Measurements from ENCODE around the gene GPC6.

The GPC6 gene

GRCh38 chr13:93758575-93758974 lies 532.0 kb downstream of the GPC6 start:
- DNase-seq = no peak

DNA sequence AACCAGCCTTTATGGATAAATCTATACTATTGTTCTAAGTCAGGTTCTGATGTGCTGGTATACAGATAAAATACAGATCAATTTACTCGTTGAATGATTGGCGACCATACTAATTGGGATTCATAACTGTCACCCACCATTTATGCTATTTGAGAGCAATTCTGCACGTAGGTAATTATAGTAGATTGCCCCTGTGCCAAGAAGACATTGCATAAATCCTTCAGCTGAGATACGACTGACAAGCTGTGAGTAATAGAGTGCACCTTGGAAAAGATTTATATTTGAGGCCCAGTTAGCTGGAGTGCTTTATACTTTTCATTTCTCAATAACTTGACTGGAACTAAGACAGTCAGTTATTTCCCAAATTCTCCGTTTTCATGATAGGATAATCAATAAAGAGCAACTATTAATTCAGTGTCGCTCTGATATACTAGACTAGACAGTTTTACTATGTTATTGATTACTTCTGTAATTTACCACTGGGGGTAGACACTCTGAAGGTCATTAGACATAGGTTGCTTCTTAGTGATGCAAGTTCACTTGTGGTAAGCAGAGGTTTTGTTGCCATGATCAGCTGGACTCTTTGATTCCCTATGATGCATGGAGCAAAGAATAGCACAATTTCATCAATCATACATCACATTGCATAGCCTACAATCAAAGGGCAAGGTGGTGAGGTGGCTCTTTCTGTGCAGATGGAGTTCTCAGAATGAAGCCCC lies 536.3 kb downstream of the GPC6 start:
- no peak for DNase-seq

DNA sequence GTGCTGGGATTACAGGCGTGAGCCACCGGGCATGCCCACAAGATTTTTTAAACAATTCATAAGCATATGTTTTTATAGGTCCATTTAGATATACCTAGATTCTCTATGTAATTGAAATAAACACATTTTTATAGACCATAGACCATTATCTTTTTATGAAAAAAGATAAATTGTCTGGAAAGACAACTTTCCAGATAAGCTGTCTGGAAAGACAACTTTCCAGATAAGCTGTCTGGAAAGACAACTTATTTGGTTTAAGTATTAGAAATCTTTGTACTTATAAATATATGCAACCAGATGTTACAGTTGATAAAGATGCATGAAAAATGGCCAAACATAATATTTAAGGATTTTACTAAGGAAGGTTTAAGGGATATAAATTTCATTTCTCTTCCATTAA lies 538.5 kb downstream of the GPC6 start:
- DNase-seq = no peak

DNA sequence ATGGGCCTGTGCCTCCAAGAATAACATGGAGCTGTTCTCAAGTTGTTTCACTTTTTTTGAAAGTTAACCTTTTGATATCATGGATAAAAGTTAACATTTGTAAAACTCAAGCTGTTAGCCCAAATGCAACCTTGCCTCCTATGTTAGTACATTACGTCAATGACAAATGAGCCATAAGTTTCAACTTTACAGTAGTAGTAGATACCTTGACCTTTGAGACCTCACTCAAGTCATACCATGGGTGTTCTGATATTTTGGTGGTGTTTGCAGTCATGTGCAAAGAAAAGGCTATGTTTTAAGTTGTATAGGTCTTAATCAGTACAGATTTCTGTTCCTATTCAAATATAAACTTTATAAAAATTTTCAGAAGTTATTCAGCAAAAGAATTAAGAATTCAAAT lies 539.2 kb downstream of the GPC6 start:
- no peak for DNase-seq

DNA sequence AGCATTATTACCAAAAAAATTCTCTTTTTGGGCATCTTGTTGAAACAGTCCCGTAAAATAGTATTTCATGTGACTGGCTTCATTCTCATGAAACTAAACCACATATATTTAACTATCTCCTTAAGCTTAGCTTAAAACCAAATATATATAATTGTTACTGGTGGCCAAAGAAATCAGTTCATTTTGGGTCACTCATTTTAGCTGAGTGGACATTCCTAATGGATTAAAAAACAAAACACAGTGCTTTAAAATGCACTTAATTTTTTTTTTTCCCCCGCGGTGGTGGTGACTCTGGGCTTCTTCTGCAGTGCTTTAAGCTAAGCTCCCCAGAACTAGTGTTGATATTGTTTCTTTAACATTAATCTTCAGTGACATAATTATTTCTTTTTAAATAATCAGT lies 540.1 kb downstream of the GPC6 start:
- DNase-seq = no peak

DNA sequence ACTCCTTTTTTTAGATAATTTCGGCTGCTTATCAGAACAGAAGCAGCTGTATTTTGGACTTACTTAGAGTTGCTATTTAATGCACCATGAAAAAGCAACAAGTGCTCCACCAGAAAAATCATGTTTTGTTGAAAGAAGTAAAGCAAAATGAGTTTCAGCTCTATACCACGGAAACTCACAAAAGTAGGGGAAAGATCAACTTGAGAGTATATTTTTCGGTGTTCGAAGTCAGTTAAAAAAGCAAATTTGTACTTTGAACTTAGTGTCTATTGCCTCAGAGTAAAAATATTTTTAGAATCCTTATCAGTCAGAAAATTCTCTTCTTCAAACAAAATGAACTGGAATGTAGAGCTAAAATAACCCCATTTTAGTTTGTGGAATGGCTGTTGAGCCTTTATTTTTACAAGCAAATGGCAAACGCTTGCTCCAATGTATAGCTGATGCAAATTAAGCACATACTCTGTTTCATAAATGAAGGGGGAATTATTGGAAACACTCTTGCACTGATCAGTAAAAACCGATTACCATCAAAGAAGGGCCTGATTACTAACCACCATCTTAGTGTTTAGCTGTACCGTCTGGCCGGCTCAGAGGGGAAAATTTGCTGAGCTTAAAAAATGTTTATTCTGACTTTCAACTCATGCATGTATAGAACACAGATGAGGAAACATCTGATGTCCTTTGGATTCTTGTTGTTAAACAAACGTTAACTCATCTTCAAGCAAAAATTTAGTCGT lies 540.7 kb downstream of the GPC6 start:
- DNase-seq = no peak

DNA sequence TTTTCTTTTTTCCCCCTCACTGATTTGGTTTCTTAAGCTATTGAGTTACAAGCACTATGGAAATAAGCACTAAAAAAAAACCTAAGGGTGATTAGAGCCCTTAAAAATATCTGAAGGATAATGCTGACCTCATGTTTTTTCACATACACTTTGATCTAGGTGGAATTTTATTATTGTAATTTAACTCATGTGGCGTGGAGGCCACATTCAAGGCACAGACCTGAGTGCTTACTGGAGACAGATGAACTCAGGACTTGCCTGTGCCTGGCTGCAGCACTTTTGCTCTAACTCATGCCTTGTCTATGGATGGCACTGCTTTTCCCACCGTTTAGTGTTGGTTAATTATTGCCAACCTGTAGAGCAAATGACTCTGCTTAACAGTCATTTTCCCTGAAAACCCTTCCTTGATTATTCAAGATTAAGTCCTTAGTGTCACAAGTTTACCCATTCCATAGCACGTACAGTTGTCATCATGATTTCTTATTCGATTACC lies 541.4 kb downstream of the GPC6 start:
- DNase-seq = no peak

GRCh38 chr13:93769101-93769500 lies 542.5 kb downstream of the GPC6 start:
- no peak for DNase-seq

DNA sequence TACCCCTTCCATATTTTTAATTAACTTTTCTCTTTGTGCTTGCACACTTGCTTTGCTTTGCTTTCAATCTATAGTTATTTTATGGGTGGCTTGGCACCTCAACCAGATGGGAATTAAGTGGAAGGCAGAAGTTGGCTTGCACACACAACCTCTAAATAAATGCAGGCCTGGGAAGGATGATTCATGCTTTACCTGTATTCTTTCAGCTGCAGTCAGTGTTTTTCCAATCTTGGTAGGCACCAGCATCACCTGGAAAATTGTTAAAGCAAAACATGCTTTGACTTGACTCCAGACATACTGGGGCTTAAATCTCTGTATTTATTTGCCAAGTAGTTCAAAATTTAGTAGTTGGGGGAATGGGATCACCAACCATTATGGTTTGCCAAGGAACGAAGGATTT lies 543.0 kb downstream of the GPC6 start:
- no peak for DNase-seq

DNA sequence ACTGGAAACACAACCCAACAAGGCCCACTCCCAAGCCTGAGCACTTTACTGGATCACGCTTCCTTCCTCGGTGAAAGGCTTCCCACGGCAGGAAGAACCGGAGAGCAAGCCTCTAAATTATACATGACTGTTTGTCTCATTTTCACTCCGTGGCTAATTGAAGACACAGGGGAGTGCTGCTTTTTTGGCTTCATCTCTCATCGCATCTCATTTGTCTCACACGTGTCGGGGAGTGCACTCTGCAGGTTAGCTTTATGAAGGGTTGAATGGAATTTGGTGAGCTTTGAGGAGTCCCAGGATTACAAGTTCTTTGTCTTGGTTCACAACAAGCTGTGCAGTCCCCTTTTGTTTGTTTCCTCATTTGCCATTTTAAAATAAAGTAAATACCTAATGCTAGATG lies 544.6 kb downstream of the GPC6 start:
- peak in 1 of 2 experiments; percentile 47 for DNase-seq

DNA sequence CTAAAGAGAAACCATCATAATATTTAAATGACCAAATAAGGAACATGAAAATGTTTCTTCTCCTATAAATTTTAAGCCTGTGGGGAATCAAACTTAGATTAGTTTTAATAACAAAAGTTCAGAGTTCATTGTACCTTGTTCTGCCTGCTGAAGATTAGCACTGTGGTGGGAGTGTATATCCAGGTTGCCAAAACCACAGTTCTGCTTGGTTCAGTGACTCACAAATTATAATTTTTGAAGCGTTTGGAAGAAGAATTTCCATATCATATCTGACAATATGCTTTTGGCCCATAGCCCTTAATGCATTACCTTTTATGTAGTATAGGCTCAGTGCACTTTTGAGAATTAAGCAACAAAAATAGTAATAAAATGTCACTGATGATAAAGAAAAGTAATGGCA lies 545.2 kb downstream of the GPC6 start:
- no peak for DNase-seq

- no peak for DNase-seq
Observed at GRCh38 chr13:93774506-93774905, 547.9 kb downstream of the GPC6 start.

DNA sequence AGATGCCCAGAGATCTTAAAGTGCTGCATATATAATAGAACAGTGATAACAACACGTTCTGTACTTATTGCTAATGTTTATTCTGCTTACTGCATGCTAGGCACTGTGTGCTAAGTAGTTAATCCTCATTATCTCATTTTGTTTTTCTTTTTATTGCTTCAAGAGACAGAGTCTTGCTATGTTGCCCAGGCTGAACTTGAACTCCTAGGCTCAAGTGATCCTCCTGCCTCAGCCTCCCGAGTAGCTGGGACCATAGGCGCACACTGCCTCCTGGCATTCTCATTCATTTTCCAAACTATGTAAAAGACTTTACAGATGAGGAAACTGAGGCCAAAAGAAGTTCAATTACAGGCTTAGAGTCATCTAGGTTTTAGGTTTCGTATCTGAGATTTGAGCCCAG lies 548.4 kb downstream of the GPC6 start:
- no peak for DNase-seq

GRCh38 chr13:93775507-93776108 lies 549.0 kb downstream of the GPC6 start:
- peak in 1 of 2 experiments; percentile 11 for DNase-seq

- no peak for DNase-seq
Observed at GRCh38 chr13:93776936-93777335, 550.3 kb downstream of the GPC6 start.

GRCh38 chr13:93777504-93777903 lies 550.9 kb downstream of the GPC6 start:
- no peak for DNase-seq

DNA sequence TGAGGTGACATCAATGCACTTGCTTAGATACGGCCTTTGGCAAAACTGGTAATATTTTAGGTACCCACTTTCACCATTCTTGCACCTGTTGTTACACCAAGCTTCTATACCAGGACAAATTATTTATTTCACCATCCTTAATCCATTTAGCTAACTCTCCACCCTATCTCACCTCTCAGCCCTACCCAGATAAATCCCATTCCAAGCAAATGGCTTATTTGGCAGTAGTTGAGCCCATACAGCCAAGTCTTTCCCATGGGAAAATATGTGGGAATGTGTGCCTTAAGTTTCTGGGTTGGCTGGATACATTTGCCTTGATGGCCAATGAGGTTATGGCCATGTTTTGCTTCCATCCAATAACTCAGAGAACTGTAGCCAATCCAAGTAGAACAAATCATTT lies 551.9 kb downstream of the GPC6 start:
- DNase-seq = no peak

- DNase-seq = no peak
Observed at GRCh38 chr13:93784191-93784590, 557.6 kb downstream of the GPC6 start.

DNA sequence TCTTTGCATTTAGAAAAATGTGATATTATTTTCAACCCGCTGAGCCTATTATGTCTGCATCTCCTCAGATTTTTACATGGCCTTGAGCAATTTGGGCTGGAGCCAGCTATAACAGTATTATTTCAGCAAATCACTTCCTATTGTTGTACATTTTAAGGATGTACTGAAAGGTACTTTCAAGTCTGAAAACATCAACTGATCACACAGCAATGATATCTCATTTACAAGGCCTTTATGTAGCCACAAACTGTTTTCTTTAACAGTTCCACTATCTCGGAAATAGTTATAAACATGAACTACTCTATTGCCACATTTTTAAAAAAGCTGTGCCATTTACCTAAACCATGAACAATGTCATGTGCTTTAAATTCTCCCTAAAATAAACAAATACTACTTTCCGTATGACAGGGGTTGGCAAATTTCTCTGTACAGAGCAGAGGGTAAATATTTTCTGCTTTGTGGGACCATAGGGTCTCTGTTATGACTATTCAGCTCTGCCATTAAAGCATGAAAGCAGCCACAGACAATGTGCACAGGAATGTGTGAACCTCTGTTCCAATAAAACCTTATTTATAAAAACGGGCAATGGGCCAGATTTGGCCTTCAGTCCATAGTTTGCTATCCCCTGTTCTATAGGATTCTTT lies 560.4 kb downstream of the GPC6 start:
- peak; percentile 18 to 69 for DNase-seq

DNA sequence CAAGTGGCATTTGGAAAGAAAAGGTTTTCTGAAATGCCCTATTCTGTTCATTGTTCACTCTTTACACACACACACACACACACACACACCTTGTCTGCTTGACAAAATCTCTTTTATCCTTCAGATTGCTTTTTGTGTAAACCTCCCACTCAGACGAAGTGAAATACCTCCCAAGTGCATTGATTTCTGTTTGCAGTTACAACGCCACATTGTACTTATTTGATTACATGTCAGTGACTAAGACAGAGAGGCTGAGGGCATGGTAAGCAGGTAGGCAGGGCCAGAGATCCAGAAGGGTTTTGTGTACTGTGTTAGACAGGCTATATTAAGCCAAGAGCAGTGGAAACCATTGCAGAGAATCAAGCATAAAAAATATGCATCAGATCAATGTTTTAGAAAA lies 561.8 kb downstream of the GPC6 start:
- DNase-seq = peak in 1 of 2 experiments; percentile 22

- DNase-seq = no peak
Observed at GRCh38 chr13:93789058-93789457, 562.5 kb downstream of the GPC6 start.

GRCh38 chr13:93794197-93794885 lies 567.7 kb downstream of the GPC6 start:
- DNase-seq = no peak

DNA sequence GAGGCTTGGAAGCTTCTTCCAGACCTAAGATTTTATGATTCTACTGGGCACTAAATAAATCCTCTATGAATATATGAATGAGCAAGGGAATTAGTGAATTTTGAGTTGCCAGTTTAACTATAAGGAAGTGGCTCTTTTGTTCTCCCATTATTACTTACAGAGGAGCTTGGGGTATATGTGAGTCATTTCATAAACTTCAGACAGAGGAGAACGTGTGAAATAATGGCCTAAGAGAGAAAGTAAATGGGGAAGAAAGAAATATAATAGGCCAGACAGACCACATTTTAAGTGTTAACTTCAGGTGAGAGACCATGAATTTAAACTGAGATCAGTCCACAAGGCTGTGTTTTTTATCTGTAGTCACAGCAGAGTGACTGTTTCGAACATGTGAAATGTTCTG lies 570.9 kb downstream of the GPC6 start:
- no peak for DNase-seq
